IMR-90 (cell line): ENCODE measurements around the gene VOPP1. TPM values are rescaled to one million over a fixed set of nuclear protein-coding genes. Genes with fewer than 3 reads are reported as not detected.

Experiments
- ATAC-seq: fragments of 200-7000 bp; cut with Tn5 transposase; 2 replicates; pipeline ENCODE4 v1.9.1; 2020; ENCODE audit warnings: low read depth, mild to moderate bottlenecking, moderate library complexity
- BruUV-seq: library from RNA; stranded (reverse); fragments of 400-500 nt; replicated peaks from 2 replicates; lab custom pipeline; 2021; lab: Mats Ljungman, UMichigan
- CTCF ChIA-PET: fragments of 300-600 bp; formaldehyde crosslinking; extraction: SDS; loops from one replicate; lab custom pipeline; 2021; ENCODE audit warnings: antibody characterized with exemption; lab: Yijun Ruan, JAX
- POLR2A ChIA-PET: fragments of 300-600 bp; sonication (Branson Sonifier 250); formaldehyde crosslinking; loops from one replicate; lab custom pipeline; 2022; ENCODE audit warnings: antibody characterized with exemption; ENCODE audit not compliant: unreplicated experiment; lab: Charles Lee
- DNase-seq: peaks from one replicate; pipeline ENCODE4 v3.0.0; 2013
- H2AFZ ChIP-seq: replicated peaks from 2 replicates; pipeline ENCODE3; 2013; ENCODE audit warnings: low read length, mild to moderate bottlenecking; ENCODE audit not compliant: poor library complexity
- H2AK5ac ChIP-seq: 2 replicates; pipeline ENCODE4 v1.6.1; 2013; ENCODE audit warnings: low read depth, low read length, inconsistent platforms
- H2AK9ac ChIP-seq: replicated peaks from 2 replicates; pipeline ENCODE3; 2013; ENCODE audit warnings: mild to moderate bottlenecking, low read depth, low read length, moderate library complexity; ENCODE audit not compliant: poor library complexity
- H2BK120ac ChIP-seq: 2 replicates; pipeline ENCODE4 v1.6.1; 2013; ENCODE audit warnings: low read depth, low read length, inconsistent platforms
- H2BK15ac ChIP-seq: 3 replicates; pipeline ENCODE4 v1.6.1; 2013; ENCODE audit warnings: low read depth, low read length, inconsistent platforms
- H2BK20ac ChIP-seq: 2 replicates; pipeline ENCODE4 v1.6.1; 2013; ENCODE audit warnings: low read depth, mild to moderate bottlenecking, inconsistent platforms, low read length, moderate library complexity
- H2BK5ac ChIP-seq: 2 replicates; pipeline ENCODE4 v1.6.1; 2013; ENCODE audit warnings: mild to moderate bottlenecking, low read depth, low read length, inconsistent platforms; ENCODE audit not compliant: poor library complexity, severe bottlenecking
- H3K14ac ChIP-seq: replicated peaks from 2 replicates; pipeline ENCODE4 v1.6.1; 2013; ENCODE audit warnings: low read depth, low read length, inconsistent platforms
- H3K18ac ChIP-seq: 2 replicates; pipeline ENCODE4 v1.6.1; 2013; ENCODE audit warnings: low read depth, low read length, control low read depth
- H3K23ac ChIP-seq: 2 replicates; pipeline ENCODE4 v1.6.1; 2013; ENCODE audit warnings: low read depth, low read length, inconsistent platforms
- H3K27ac ChIP-seq: 2 replicates; pipeline ENCODE4 v1.5.1; 2013; ENCODE audit warnings: mild to moderate bottlenecking, control low read depth, low read length; ENCODE audit not compliant: insufficient read depth
- H3K27me3 ChIP-seq: 2 replicates; pipeline ENCODE4 v1.6.1; 2013; ENCODE audit warnings: low read length; ENCODE audit not compliant: control insufficient read depth, insufficient read depth
- H3K36me3 ChIP-seq: 2 replicates; pipeline ENCODE4 v1.6.1; 2013; ENCODE audit warnings: low read length, mixed read lengths; ENCODE audit not compliant: control insufficient read depth, insufficient read depth
- H3K4ac ChIP-seq: 2 replicates; pipeline ENCODE4 v1.6.1; 2013; ENCODE audit warnings: low read depth, low read length, inconsistent platforms
- H3K4me1 ChIP-seq: 2 replicates; pipeline ENCODE4 v1.6.1; 2013; ENCODE audit warnings: low read length, mixed read lengths; ENCODE audit not compliant: control insufficient read depth, insufficient read depth
- H3K4me2 ChIP-seq: 2 replicates; pipeline ENCODE4 v1.6.1; 2013; ENCODE audit warnings: low read depth, mild to moderate bottlenecking, control low read depth, low read length, moderate library complexity
- H3K4me3 ChIP-seq: 2 replicates; pipeline ENCODE4 v1.5.1; 2013; ENCODE audit warnings: low read depth, mild to moderate bottlenecking, control low read depth, low read length, moderate library complexity; ENCODE audit not compliant: insufficient read depth
- H3K56ac ChIP-seq: 2 replicates; pipeline ENCODE4 v1.6.1; 2013; ENCODE audit warnings: low read length, inconsistent platforms; ENCODE audit not compliant: insufficient read depth; ENCODE audit errors: extremely low read depth
- H3K79me1 ChIP-seq, 2 experiments: 2 replicates each; pipeline ENCODE4 v1.6.1; 2013; ENCODE audit warnings: low read length in 2 of 2, inconsistent platforms in 1 of 2, low read depth in 1 of 2
- H3K9ac ChIP-seq: 2 replicates; pipeline ENCODE4 v1.6.1; 2013; ENCODE audit warnings: low read depth, low read length, control low read depth
- H3K9me1 ChIP-seq: 2 replicates; pipeline ENCODE4 v1.6.1; 2013; ENCODE audit warnings: low read length, inconsistent platforms; ENCODE audit not compliant: insufficient read depth
- H3K9me3 ChIP-seq: 2 replicates; pipeline ENCODE4 v1.6.1; 2013; ENCODE audit warnings: low read length; ENCODE audit not compliant: control insufficient read depth, insufficient read depth
- H4K20me1 ChIP-seq: 2 replicates; pipeline ENCODE4 v1.6.1; 2013; ENCODE audit warnings: low read length, inconsistent platforms; ENCODE audit not compliant: insufficient read depth
- H4K5ac ChIP-seq: 2 replicates; pipeline ENCODE4 v1.6.1; 2013; ENCODE audit warnings: mild to moderate bottlenecking, low read depth, low read length, control low read depth
- H4K8ac ChIP-seq, 2 experiments: 2 replicates each; pipeline ENCODE4 v1.6.1; 2013; ENCODE audit warnings: low read depth in 2 of 2, low read length in 2 of 2, control low read depth in 1 of 2, inconsistent platforms in 1 of 2
- H4K91ac ChIP-seq: 2 replicates; pipeline ENCODE4 v1.6.1; 2013; ENCODE audit warnings: low read depth, low read length, inconsistent platforms; ENCODE audit not compliant: insufficient read depth
- CTCF ChIP-seq: conservative IDR thresholded peaks from 2 replicates; pipeline ENCODE4 v1.5.1; 2012; ENCODE audit warnings: mild to moderate bottlenecking, low read depth, low read length, improper control_type of control experiment
- RAD21 ChIP-seq: IDR thresholded peaks from 2 replicates; pipeline ENCODE4 v1.6.1; 2012; ENCODE audit warnings: low read length, improper control_type of control experiment
- RCOR1 ChIP-seq: IDR thresholded peaks from 2 replicates; pipeline ENCODE4 v1.6.1; 2012; ENCODE audit warnings: mild to moderate bottlenecking, low read length, improper control_type of control experiment; ENCODE audit not compliant: insufficient replicate concordance
- SMC3 ChIP-seq: fragments of 150-350 bp; IDR thresholded peaks from 2 replicates; pipeline ENCODE4 v1.6.1; 2016; ENCODE audit warnings: low read depth, mild to moderate bottlenecking, antibody characterized with exemption, low read length, moderate library complexity
- USF2 ChIP-seq: fragments of 150-350 bp; IDR thresholded peaks from 2 replicates; pipeline ENCODE4 v1.6.1; 2017; ENCODE audit warnings: mild to moderate bottlenecking, antibody characterized with exemption, low read length, low read depth
- WGBS, 2 experiments: methylation state at CpG; one replicate each; pipeline versions ENCODE4 v1.1.5 to v1.1.7; 2013; ENCODE audit warnings: missing lambda C conversion rate in 2 of 2; ENCODE audit not compliant: insufficient read length in 1 of 2; ENCODE audit errors: extremely low coverage in 2 of 2; 5-methylcytosine and 5-hydroxymethylcytosine counted together
- dilution Hi-C: fragments of 300-500 bp; cut with HindIII; formaldehyde crosslinking; loops from one replicate; pipeline ENCODE4 v1.14.3; 2018; ENCODE audit warnings: low sequenced_read_pairs; ENCODE audit not compliant: unreplicated experiment
- in situ Hi-C: fragments of 300-500 bp; cut with MboI; formaldehyde crosslinking; loops from 3 replicates; pipeline ENCODE4 v1.14.3; 2019; ENCODE audit warnings: low sequenced_read_pairs, inconsistent platforms, mixed read lengths
- intact Hi-C: fragments of 100-400 bp; cut with micrococcal nuclease; formaldehyde crosslinking; loops from 2 replicates; pipeline ENCODE4 v1.10.0; 2022
- polyA plus RNA-seq, 3 experiments: library from polyadenylated mRNA; depleted of rRNA; stranded (reverse); fragments of >200 nt; gene quantifications; 2 replicates each; pipeline ENCODE4 v1.2.3, GENCODE V29; 2012; ENCODE audit warnings: low replicate concordance in 1 of 3
- total RNA-seq: library from RNA; depleted of rRNA; stranded (reverse); fragments of >200 nt; gene quantifications from 2 replicates; pipeline ENCODE4 v1.2.3, GENCODE V29; 2012

The VOPP1 gene
- total and polyA plus RNA-seq, 2 of the 4 experiments (the other 2 are of a cell fraction): 60.2 to 94.5 TPM

GRCh38 chr7:55432939-55433784 is 139.1 kb downstream of the VOPP1 start:
- Histone ChIP-seq H3K4me2 (no peak overlapping the region), H3K4me1 (peaks cover 4% of the 10 kb centered on the region; the same call in 1 of the 2 replicates), H2AK5ac (no peak overlapping the region), H4K5ac (no peak overlapping the region), H2BK120ac (no peak overlapping the region), H3K9me3 (no peaks in the 10 kb centered on the region), H3K56ac (no peak overlapping the region), H3K9ac (no peak overlapping the region), H3K4ac (no peak overlapping the region), H2BK5ac (no peak overlapping the region), H4K91ac (no peak overlapping the region), H2AK9ac (no peak overlapping the region), H3K23ac (no peak overlapping the region), H3K27ac (no peak overlapping the region), H2BK15ac (no peak overlapping the region), H4K20me1 (no peaks in the 10 kb centered on the region), H2AFZ (no peak overlapping the region), H3K36me3 (0 out of 2 replicates have a peak, but pooled peaks cover 1% of the 10 kb centered on the region), H3K27me3 (no peaks in the 10 kb centered on the region), H3K4me3 (no peak overlapping the region), H3K18ac (no peak overlapping the region), H2BK20ac (no peak overlapping the region), H3K9me1 (no peaks in the 10 kb centered on the region), H3K14ac (no peak overlapping the region), H4K8ac (no peak overlapping the region), H3K79me1 (no peaks in the 10 kb centered on the region)
- BruUV-seq: no TSS peak
- TF ChIP-seq RCOR1: no peak
- peak; percentile 71 for TF ChIP-seq RAD21
- TF ChIP-seq USF2: peak; percentile 28; the same call in 1 of the 2 replicates
- TF ChIP-seq CTCF: peak; percentile 63
- TF ChIP-seq SMC3: peak; percentile 54
- ATAC-seq (peak; percentile 70), DNase-seq (peak; percentile 59)
- intact Hi-C loops: loop anchor here (1.0 to 5.0 kb wide), 2 partner anchors 138 to 164 kb away; no protein-coding TSS in a partner anchor
- WGBS, 2 experiments: 93% methylated on average over 2 of the region's 13 CpGs; no CpG with 5 or more reads in 1 of the 2 experiments
- POLR2A ChIA-PET: no interaction called here
- CTCF ChIA-PET: interaction anchor here (0.7 to 1.0 kb wide), 2 partner anchors 8 to 140 kb away, joined by 3 to 4 read pairs; no protein-coding TSS in a partner anchor
- in situ Hi-C loops: loop anchor here (25.0 kb wide), 1 partner anchor 529 kb away; the partner anchor contains the start of genes MRPS17 and NIPSNAP2
- dilution Hi-C loops: no loop called here
